Keratinocyte (primary cell): ENCODE measurements around the gene SLC25A30. TPM values are rescaled to one million over a fixed set of nuclear protein-coding genes. Genes with fewer than 3 reads are reported as not detected.

ENCODE experiments used
- DNase-seq: peaks from one replicate; pipeline ENCODE4 v3.0.0-alpha.2; 2011; ENCODE audit warnings: low read depth, missing footprints, low spot score
- FAIRE-seq: peaks from 2 replicates; lab custom pipeline; 2011; peaks lifted over from hg19 to GRCh38; lab: Jason Lieb, UNC
- H2AFZ ChIP-seq: 2 replicates; pipeline ENCODE4 v1.6.0; 2012; ENCODE audit warnings: low read length, control low read depth, inconsistent platforms; ENCODE audit not compliant: control insufficient read depth
- H3K27ac ChIP-seq: 2 replicates; pipeline ENCODE4 v1.5.1; 2011; ENCODE audit warnings: low read length; ENCODE audit not compliant: control insufficient read depth, insufficient read depth
- H3K27me3 ChIP-seq: 3 replicates; pipeline ENCODE4 v1.6.0; 2011; ENCODE audit warnings: low read length; ENCODE audit not compliant: control insufficient read depth, insufficient read depth; ENCODE audit errors: extremely low read depth
- H3K36me3 ChIP-seq, 2 experiments: 2 replicates in 1 of 2; 3 replicates in 1 of 2; pipeline ENCODE4 v1.5.1; 2011; ENCODE audit warnings: low read length in 2 of 2, mild to moderate bottlenecking in 1 of 2; ENCODE audit not compliant: control insufficient read depth in 2 of 2, insufficient read depth in 2 of 2; ENCODE audit errors: extremely low read depth in 1 of 2
- H3K4me1 ChIP-seq: 3 replicates; pipeline ENCODE4 v1.5.1; 2011; ENCODE audit warnings: low read length; ENCODE audit not compliant: control insufficient read depth, insufficient read depth; ENCODE audit errors: extremely low read depth
- H3K4me2 ChIP-seq: 3 replicates; pipeline ENCODE4 v1.6.0; 2011; ENCODE audit warnings: low read depth, low read length; ENCODE audit not compliant: control insufficient read depth, insufficient read depth; ENCODE audit errors: extremely low read depth
- H3K4me3 ChIP-seq, 3 experiments: fragments of 200-600 bp in 1 of 3; sonication (generic) in 1 of 3; 2 replicates in 2 of 3; 3 replicates in 1 of 3; pipeline ENCODE4 v1.5.1; 2011 to 2016; ENCODE audit warnings: low read length in 3 of 3, mild to moderate bottlenecking in 3 of 3, control low read depth in 2 of 3, inconsistent platforms in 1 of 3, low read depth in 1 of 3, mixed read lengths in 1 of 3, mixed run types in 1 of 3, moderate library complexity in 1 of 3; ENCODE audit not compliant: control insufficient read depth in 2 of 3, insufficient read depth in 2 of 3; ENCODE audit errors: extremely low read depth in 1 of 3
- H3K79me2 ChIP-seq: 2 replicates; pipeline ENCODE4 v1.6.0; 2012; ENCODE audit warnings: low read length; ENCODE audit not compliant: control insufficient read depth, insufficient read depth
- H3K9ac ChIP-seq: 3 replicates; pipeline ENCODE4 v1.6.0; 2011; ENCODE audit warnings: low read length; ENCODE audit not compliant: control insufficient read depth, insufficient read depth; ENCODE audit errors: extremely low read depth
- H3K9me1 ChIP-seq: 3 replicates; pipeline ENCODE4 v1.6.0; 2011; ENCODE audit warnings: low read length; ENCODE audit not compliant: control insufficient read depth, insufficient read depth; ENCODE audit errors: extremely low read depth
- H3K9me3 ChIP-seq: 2 replicates; pipeline ENCODE4 v1.5.1; 2012; ENCODE audit warnings: low read depth, low read length; ENCODE audit not compliant: control insufficient read depth
- H4K20me1 ChIP-seq: 3 replicates; pipeline ENCODE4 v1.6.0; 2011; ENCODE audit warnings: low read length; ENCODE audit not compliant: control insufficient read depth, insufficient read depth; ENCODE audit errors: extremely low read depth
- EZH2 ChIP-seq: IDR thresholded peaks from one replicate; pipeline ENCODE4 v1.6.1; 2012; ENCODE audit warnings: inconsistent platforms, mild to moderate bottlenecking, low read length, moderate library complexity
- dilution Hi-C: fragments of 300-500 bp; cut with MboI; formaldehyde crosslinking; loops from one replicate; pipeline ENCODE4 v1.7.0; 2020; ENCODE audit warnings: low sequenced_read_pairs; ENCODE audit not compliant: extremely low pct_ligation_motif_present
- polyA plus RNA-seq, 5 experiments: library from polyadenylated mRNA; depleted of rRNA in 3 of 5; stranded (reverse) in 3 of 5; stranded (forward) in 1 of 5; unstranded in 1 of 5; fragments of >200 nt; gene quantifications; 1 replicate in 1 of 5; 2 replicates in 3 of 5; 3 replicates in 1 of 5; pipeline versions ENCODE4 v1.2.1 to v1.2.3, GENCODE V29; 2011 to 2012; ENCODE audit warnings: missing spikeins in 2 of 5, low read depth in 1 of 5, low replicate concordance in 1 of 5
- TF ChIP-seq, protein P1 (sequence below), 3 experiments: IDR thresholded peaks in 1 of 3; conservative IDR thresholded peaks in 1 of 3; optimal IDR thresholded peaks in 1 of 3; 2 replicates in 2 of 3; 3 replicates in 1 of 3; pipeline versions ENCODE3 to v1.5.1; 2011; ENCODE audit warnings: low read length in 3 of 3, mild to moderate bottlenecking in 3 of 3, moderate library complexity in 2 of 3, control low read depth in 1 of 3, inconsistent platforms in 1 of 3; ENCODE audit not compliant: insufficient read depth in 2 of 3; ENCODE audit errors: extremely low read depth in 1 of 3

SLC25A30 gene
- polyA plus RNA-seq, 1 donor (not counting 4 experiments of a cell fraction or from before 2014, with no cell fraction given) = 24.5 TPM

DNA sequence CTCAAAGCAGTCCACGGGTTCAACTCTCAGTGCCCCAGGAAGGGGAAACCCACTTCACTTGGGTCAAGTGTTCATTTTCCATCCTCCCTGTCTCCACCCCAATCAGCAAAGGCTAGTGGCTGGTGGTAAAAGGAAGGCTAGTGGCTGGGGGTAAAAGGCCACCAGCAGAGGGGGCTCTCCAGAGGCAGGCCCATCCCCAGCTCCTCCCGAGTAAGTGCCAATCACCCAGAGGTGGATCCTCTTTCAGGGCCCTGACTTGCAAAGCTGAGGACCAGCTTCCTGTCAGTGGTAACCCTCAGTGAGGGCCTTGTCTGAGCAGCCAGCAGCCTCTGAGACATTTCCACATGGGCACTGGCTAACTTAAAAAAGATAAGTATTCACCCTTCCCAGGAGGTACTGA lies 55.2 kb downstream of the SLC25A30 start:
- no peaks in the 10 kb centered on the region for H3K9me3 ChIP-seq
- FAIRE-seq (no peak), DNase-seq (no peak)
- H3K79me2 ChIP-seq = no peaks in the 10 kb centered on the region
- TF ChIP-seq, protein P1, sequence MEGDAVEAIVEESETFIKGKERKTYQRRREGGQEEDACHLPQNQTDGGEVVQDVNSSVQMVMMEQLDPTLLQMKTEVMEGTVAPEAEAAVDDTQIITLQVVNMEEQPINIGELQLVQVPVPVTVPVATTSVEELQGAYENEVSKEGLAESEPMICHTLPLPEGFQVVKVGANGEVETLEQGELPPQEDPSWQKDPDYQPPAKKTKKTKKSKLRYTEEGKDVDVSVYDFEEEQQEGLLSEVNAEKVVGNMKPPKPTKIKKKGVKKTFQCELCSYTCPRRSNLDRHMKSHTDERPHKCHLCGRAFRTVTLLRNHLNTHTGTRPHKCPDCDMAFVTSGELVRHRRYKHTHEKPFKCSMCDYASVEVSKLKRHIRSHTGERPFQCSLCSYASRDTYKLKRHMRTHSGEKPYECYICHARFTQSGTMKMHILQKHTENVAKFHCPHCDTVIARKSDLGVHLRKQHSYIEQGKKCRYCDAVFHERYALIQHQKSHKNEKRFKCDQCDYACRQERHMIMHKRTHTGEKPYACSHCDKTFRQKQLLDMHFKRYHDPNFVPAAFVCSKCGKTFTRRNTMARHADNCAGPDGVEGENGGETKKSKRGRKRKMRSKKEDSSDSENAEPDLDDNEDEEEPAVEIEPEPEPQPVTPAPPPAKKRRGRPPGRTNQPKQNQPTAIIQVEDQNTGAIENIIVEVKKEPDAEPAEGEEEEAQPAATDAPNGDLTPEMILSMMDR (optimal IDR thresholded peaks at IDR 0.05 in 1 of 3, IDR thresholded peaks at IDR 0.05 in 1 of 3, conservative IDR thresholded peaks at IDR 0.05 in 1 of 3; ENCODE audit: extremely low read depth in 1 of 3, insufficient read depth in 2 of 3, low read length in 3 of 3) = peak; percentile 5 to 16 (median 8)
- no peak for TF ChIP-seq EZH2
- H4K20me1 ChIP-seq = no peaks in the 10 kb centered on the region
- no peaks in the 10 kb centered on the region for H3K27me3 ChIP-seq
- H2AFZ ChIP-seq = no peak overlapping the region
- no peaks in the 10 kb centered on the region for H3K9me1 ChIP-seq
- H3K36me3 ChIP-seq = peaks cover 7 to 17% of the 10 kb centered on the region in 2 experiments
- no peak overlapping the region for H3K4me2 ChIP-seq
- H3K4me3 ChIP-seq = no peak overlapping the region
- peaks cover 31% of the 10 kb centered on the region for H3K4me1 ChIP-seq
- no peak overlapping the region for H3K9ac ChIP-seq
- dilution Hi-C loops = no loop called here
- peak overlapping the region; percentile 83 for H3K27ac ChIP-seq

DNA sequence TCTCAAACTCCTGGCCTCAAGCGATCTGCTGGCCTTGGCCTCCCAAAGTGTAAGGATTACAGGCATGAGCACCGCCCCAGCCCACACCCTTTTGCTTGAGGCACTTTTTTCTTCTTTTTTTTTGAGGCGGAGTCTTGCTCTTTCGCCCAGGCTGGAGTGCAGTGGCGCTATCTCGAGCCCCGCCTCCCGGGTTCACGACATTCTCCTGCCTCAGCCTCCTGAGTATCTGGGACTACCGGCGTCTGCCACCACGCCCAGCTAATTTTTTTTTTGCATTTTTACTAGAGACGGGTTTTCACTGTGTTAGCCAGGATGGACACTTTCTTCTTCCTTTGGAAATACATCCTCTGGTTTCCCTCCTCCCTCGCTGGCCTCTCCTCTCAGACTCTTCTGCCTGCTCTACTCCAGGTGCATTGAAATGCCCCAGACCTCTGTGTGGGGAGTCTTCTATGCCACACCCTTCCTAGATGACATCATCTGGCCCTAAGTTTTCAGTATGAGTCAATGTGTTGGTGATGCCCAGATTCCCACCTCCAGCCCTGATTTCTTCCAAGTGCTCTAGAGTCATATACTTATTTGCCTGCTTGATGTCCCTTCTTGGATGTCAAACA lies 56.5 kb downstream of the SLC25A30 start:
- Histone ChIP-seq H3K4me2 (peak overlapping the region; percentile 29), H3K27me3 (no peaks in the 10 kb centered on the region), H4K20me1 (no peaks in the 10 kb centered on the region), H3K9me3 (no peaks in the 10 kb centered on the region), H3K9me1 (no peaks in the 10 kb centered on the region), H3K9ac (peak overlapping the region; percentile 52), H2AFZ (no peak overlapping the region), H3K4me1 (peaks cover 23% of the 10 kb centered on the region), H3K79me2 (no peaks in the 10 kb centered on the region), H3K27ac (peak overlapping the region; percentile 83), H3K4me3 (no peak overlapping the region), H3K36me3 (peaks cover 11 to 26% of the 10 kb centered on the region in 2 experiments)
- dilution Hi-C loops = no loop called here
- peak; percentile 71 for FAIRE-seq
- peak; percentile 75 for DNase-seq
- TF ChIP-seq, protein P1 (optimal IDR thresholded peaks at IDR 0.05 in 1 of 3, IDR thresholded peaks at IDR 0.05 in 1 of 3, conservative IDR thresholded peaks at IDR 0.05 in 1 of 3; ENCODE audit: extremely low read depth in 1 of 3, insufficient read depth in 2 of 3, low read length in 3 of 3) = no peak
- no peak for TF ChIP-seq EZH2
